GM23338 (cell line): ENCODE data around the gene CELF4. TPM values are rescaled to one million over a fixed set of nuclear protein-coding genes. Genes with fewer than 3 reads are reported as not detected.

Experiments
- ATAC-seq: fragments of 200-7000 bp; cut with Tn5 transposase; 3 replicates; pipeline ENCODE4 v1.9.1; 2020
- DNase-seq: peaks from one replicate; pipeline ENCODE4 v3.0.0-alpha.2; 2015; ENCODE audit warnings: low spot score
- H2AFZ ChIP-seq: fragments of 200-600 bp; sonication (generic); 2 replicates; pipeline ENCODE4 v1.8.0; 2016; ENCODE audit warnings: antibody characterized with exemption, mild to moderate bottlenecking, moderate library complexity
- H3F3A ChIP-seq: fragments of 200-600 bp; sonication (generic); replicated peaks from 2 replicates; pipeline ENCODE4 v1.8.0; 2017; ENCODE audit warnings: antibody characterized with exemption, mixed run types, low read depth
- H3K27ac ChIP-seq: fragments of 200-600 bp; sonication (generic); 2 replicates; pipeline ENCODE4 v1.6.1; 2016; ENCODE audit warnings: low read depth
- H3K27me3 ChIP-seq: fragments of 200-600 bp; sonication (generic); 2 replicates; pipeline ENCODE4 v1.8.0; 2016; ENCODE audit warnings: mild to moderate bottlenecking, mixed run types, moderate library complexity; ENCODE audit not compliant: insufficient read depth
- H3K36me3 ChIP-seq: fragments of 200-600 bp; sonication (generic); 2 replicates; pipeline ENCODE4 v1.8.0; 2016; ENCODE audit warnings: mild to moderate bottlenecking; ENCODE audit not compliant: insufficient read depth
- H3K4me1 ChIP-seq: fragments of 200-600 bp; sonication (generic); 2 replicates; pipeline ENCODE4 v1.8.0; 2016; ENCODE audit warnings: mild to moderate bottlenecking, moderate library complexity; ENCODE audit not compliant: insufficient read depth
- H3K4me2 ChIP-seq: fragments of 200-600 bp; sonication (generic); 2 replicates; pipeline ENCODE4 v1.7.1; 2017; ENCODE audit warnings: mixed run types
- H3K4me3 ChIP-seq: fragments of 200-600 bp; sonication (generic); 2 replicates; pipeline ENCODE4 v1.6.1; 2016; ENCODE audit warnings: mixed run types
- H3K79me2 ChIP-seq: fragments of 200-600 bp; sonication (generic); replicated peaks from 2 replicates; pipeline ENCODE4 v1.8.0; 2017; ENCODE audit warnings: mild to moderate bottlenecking; ENCODE audit not compliant: insufficient read depth
- H3K9me2 ChIP-seq: fragments of 200-600 bp; sonication (generic); 2 replicates; pipeline ENCODE4 v1.8.0; 2017; ENCODE audit not compliant: insufficient read depth
- H4K20me1 ChIP-seq: fragments of 200-600 bp; sonication (generic); replicated peaks from 2 replicates; pipeline ENCODE4 v1.8.0; 2017; ENCODE audit warnings: mild to moderate bottlenecking; ENCODE audit not compliant: insufficient read depth
- H3K27ac Mint-ChIP-seq: 2 replicates; pipeline ENCODE4 v1.8.0; 2020; ENCODE audit warnings: inconsistent platforms, mild to moderate bottlenecking, moderate library complexity, mixed read lengths
- H3K27me3 Mint-ChIP-seq: 3 replicates; pipeline ENCODE4 v1.8.0; 2022; ENCODE audit warnings: low read depth, mild to moderate bottlenecking, moderate library complexity, mixed read lengths, inconsistent platforms; ENCODE audit not compliant: insufficient read depth, poor library complexity
- H3K36me3 Mint-ChIP-seq: 3 replicates; pipeline ENCODE4 v1.8.0; 2021; ENCODE audit warnings: low read depth, mild to moderate bottlenecking, inconsistent platforms, moderate library complexity, mixed read lengths
- H3K4me1 Mint-ChIP-seq: 3 replicates; pipeline ENCODE4 v1.8.0; 2020; ENCODE audit warnings: mild to moderate bottlenecking, inconsistent platforms, mixed read lengths
- H3K4me3 Mint-ChIP-seq: 3 replicates; pipeline ENCODE4 v1.8.0; 2021; ENCODE audit warnings: moderate library complexity, mild to moderate bottlenecking, inconsistent platforms, mixed read lengths
- H3K9me3 Mint-ChIP-seq: 3 replicates; pipeline ENCODE4 v1.8.0; 2020; ENCODE audit warnings: moderate library complexity, mild to moderate bottlenecking, inconsistent platforms, mixed read lengths
- CREB1 ChIP-seq: fragments of 250-450 bp; sonication (Bioruptor Pico); IDR thresholded peaks from 2 replicates; pipeline ENCODE4 v1.5.0; 2020; ENCODE audit warnings: low read depth, mild to moderate bottlenecking, moderate library complexity
- EZH2phosphoT487 ChIP-seq: fragments of 200-600 bp; sonication (generic); IDR thresholded peaks from one replicate; pipeline ENCODE4 v1.8.1; 2018; ENCODE audit warnings: antibody characterized with exemption; ENCODE audit not compliant: unreplicated experiment
- JUNB ChIP-seq: IDR thresholded peaks from one replicate; pipeline ENCODE4 v1.6.1; 2016; ENCODE audit warnings: antibody characterized with exemption; ENCODE audit not compliant: unreplicated experiment
- POLR2AphosphoS5 ChIP-seq: IDR thresholded peaks from 2 replicates; pipeline ENCODE4 v1.6.1; 2016; ENCODE audit warnings: antibody characterized with exemption, low read depth
- STAT1 ChIP-seq: IDR thresholded peaks from one replicate; pipeline ENCODE4 v1.6.1; 2016; ENCODE audit warnings: antibody characterized with exemption; ENCODE audit not compliant: unreplicated experiment
- ZNF331 ChIP-seq: fragments of 250-450 bp; sonication (Bioruptor Pico); IDR thresholded peaks from 2 replicates; pipeline ENCODE4 v1.5.0; 2020; ENCODE audit warnings: low read depth, mild to moderate bottlenecking, moderate library complexity
- polyA plus RNA-seq: library from polyadenylated mRNA; unstranded; fragments of >200 nt; fragmentation: Nextera tagmentation; extraction: Ambion mirVana; gene quantifications from 2 replicates; pipeline ENCODE4 v1.2.1, GENCODE V29; 2016
- total RNA-seq: library from RNA; depleted of rRNA; stranded (reverse); fragments of >200 nt; shearing (Covaris generic); gene quantifications from 2 replicates; pipeline ENCODE4 v1.2.3, GENCODE V29; 2014
- TF ChIP-seq, protein P1 (sequence below), 2 experiments: fragments of 200-600 bp in 1 of 2; sonication (generic) in 1 of 2; conservative IDR thresholded peaks; 2 replicates each; pipeline versions ENCODE4 v1.5.1 to v1.6.1; 2016 to 2017; ENCODE audit warnings: antibody characterized with exemption in 2 of 2, low read depth in 2 of 2, mild to moderate bottlenecking in 2 of 2, moderate library complexity in 1 of 2
- TF ChIP-seq, protein P2 (sequence below): IDR thresholded peaks from one replicate; pipeline ENCODE4 v1.6.1; 2018; ENCODE audit warnings: antibody characterized with exemption; ENCODE audit not compliant: unreplicated experiment

CELF4 gene
- total and polyA plus RNA-seq, 2 experiments from 2014 or later: 2.6 to 6.7 TPM

DNA sequence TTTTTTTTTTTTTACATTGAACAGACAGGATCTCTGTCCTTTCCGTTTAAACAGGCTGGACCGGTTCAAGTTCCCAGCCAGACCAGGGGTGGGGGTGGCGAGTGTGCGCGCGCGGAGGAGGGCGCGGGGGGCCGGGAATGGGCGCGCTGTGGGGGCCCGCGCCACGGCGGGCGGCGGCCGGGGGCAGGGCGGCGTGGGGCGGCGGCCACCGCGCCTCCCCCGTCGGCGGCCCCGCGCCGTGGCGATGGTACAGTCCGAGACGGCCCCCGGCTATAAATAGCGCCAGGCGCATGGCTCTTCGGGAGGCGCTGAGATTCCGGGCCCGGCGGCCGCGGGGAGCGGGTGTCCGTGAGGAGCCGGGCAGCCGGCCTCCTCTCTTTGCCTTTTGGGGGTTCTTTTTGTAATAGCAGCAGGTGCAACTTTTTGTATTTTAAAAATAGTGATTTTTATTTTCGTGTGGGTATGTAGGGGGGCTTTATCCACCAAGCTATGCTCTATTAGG, 430 bp upstream of the CELF4 start:
- H3K27ac Mint-ChIP-seq: peak overlapping the region; percentile 72; the same call in 1 of the 2 replicates
- Histone ChIP-seq H3K4me2 (peak overlapping the region; percentile 99), H3K36me3 (no peaks in the 10 kb centered on the region), H3K9me2 (no peaks in the 10 kb centered on the region), H2AFZ (peak overlapping the region; percentile 98), H3F3A (no peaks in the 10 kb centered on the region), H3K79me2 (no peaks in the 10 kb centered on the region), H3K27me3 (peaks cover 96% of the 10 kb centered on the region), H4K20me1 (no peaks in the 10 kb centered on the region; the same call in 1 of the 2 replicates), H3K4me1 (peaks cover 30% of the 10 kb centered on the region), H3K27ac (no peak overlapping the region), H3K4me3 (peak overlapping the region; percentile 87)
- H3K36me3 Mint-ChIP-seq: no peaks in the 10 kb centered on the region
- H3K9me3 Mint-ChIP-seq: no peaks in the 10 kb centered on the region; the same call in 2 of the 3 replicates
- peaks cover 69% of the 10 kb centered on the region for H3K27me3 Mint-ChIP-seq
- DNase-seq (peak; percentile 77), ATAC-seq (peak; percentile 14; the same call in 2 of the 3 replicates)
- peaks cover 39% of the 10 kb centered on the region for H3K4me1 Mint-ChIP-seq
- H3K4me3 Mint-ChIP-seq: peak overlapping the region; percentile 90
- TF ChIP-seq STAT1 (no peak), POLR2AphosphoS5 (peak; percentile 56), JUNB (no peak), CREB1 (CRISPR knock-in tag) (no peak)
- TF ChIP-seq, protein P1, sequence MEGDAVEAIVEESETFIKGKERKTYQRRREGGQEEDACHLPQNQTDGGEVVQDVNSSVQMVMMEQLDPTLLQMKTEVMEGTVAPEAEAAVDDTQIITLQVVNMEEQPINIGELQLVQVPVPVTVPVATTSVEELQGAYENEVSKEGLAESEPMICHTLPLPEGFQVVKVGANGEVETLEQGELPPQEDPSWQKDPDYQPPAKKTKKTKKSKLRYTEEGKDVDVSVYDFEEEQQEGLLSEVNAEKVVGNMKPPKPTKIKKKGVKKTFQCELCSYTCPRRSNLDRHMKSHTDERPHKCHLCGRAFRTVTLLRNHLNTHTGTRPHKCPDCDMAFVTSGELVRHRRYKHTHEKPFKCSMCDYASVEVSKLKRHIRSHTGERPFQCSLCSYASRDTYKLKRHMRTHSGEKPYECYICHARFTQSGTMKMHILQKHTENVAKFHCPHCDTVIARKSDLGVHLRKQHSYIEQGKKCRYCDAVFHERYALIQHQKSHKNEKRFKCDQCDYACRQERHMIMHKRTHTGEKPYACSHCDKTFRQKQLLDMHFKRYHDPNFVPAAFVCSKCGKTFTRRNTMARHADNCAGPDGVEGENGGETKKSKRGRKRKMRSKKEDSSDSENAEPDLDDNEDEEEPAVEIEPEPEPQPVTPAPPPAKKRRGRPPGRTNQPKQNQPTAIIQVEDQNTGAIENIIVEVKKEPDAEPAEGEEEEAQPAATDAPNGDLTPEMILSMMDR (conservative IDR thresholded peaks at IDR 0.05; ENCODE audit: low read depth in 2 of 2): no peak

DNA sequence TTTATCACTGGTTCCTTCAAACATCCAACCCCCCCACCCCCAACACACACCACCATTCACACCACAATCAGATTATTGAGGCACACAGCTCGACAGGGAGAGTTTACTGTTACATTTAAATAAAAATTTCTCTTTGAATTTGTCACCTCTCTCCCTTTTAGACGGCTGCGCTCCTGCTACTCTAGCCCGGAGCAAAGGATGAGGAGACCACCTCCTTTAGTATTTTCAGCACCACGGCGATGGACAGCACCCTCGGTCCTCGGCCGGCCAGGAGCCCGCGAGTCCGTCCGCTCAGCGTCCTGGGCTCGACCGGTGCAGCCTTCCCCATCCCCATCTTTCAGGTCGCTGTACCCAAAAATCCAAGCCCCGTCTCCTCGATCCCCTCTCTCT, 892 bp downstream of the CELF4 start:
- no peaks in the 10 kb centered on the region; the same call in 2 of the 3 replicates for H3K9me3 Mint-ChIP-seq
- H3K36me3 ChIP-seq: no peaks in the 10 kb centered on the region
- H3K4me1 ChIP-seq: peaks cover 37% of the 10 kb centered on the region
- no peaks in the 10 kb centered on the region for H3K79me2 ChIP-seq
- no peak overlapping the region for H3K27ac ChIP-seq
- peak overlapping the region; percentile 99 for H3K4me2 ChIP-seq
- peaks cover 40% of the 10 kb centered on the region for H3K4me1 Mint-ChIP-seq
- H3K9me2 ChIP-seq: no peaks in the 10 kb centered on the region
- H3F3A ChIP-seq: no peaks in the 10 kb centered on the region
- peaks cover 63% of the 10 kb centered on the region for H3K27me3 Mint-ChIP-seq
- ATAC-seq (peak; percentile 70), DNase-seq (peak; percentile 95)
- H3K27me3 ChIP-seq: peaks cover 90% of the 10 kb centered on the region
- no peaks in the 10 kb centered on the region; the same call in 1 of the 2 replicates for H4K20me1 ChIP-seq
- TF ChIP-seq EZH2phosphoT487: no peak
- no peak for TF ChIP-seq CREB1 (CRISPR knock-in tag)
- TF ChIP-seq ZNF331 (CRISPR knock-in tag): no peak
- TF ChIP-seq, protein P2, sequence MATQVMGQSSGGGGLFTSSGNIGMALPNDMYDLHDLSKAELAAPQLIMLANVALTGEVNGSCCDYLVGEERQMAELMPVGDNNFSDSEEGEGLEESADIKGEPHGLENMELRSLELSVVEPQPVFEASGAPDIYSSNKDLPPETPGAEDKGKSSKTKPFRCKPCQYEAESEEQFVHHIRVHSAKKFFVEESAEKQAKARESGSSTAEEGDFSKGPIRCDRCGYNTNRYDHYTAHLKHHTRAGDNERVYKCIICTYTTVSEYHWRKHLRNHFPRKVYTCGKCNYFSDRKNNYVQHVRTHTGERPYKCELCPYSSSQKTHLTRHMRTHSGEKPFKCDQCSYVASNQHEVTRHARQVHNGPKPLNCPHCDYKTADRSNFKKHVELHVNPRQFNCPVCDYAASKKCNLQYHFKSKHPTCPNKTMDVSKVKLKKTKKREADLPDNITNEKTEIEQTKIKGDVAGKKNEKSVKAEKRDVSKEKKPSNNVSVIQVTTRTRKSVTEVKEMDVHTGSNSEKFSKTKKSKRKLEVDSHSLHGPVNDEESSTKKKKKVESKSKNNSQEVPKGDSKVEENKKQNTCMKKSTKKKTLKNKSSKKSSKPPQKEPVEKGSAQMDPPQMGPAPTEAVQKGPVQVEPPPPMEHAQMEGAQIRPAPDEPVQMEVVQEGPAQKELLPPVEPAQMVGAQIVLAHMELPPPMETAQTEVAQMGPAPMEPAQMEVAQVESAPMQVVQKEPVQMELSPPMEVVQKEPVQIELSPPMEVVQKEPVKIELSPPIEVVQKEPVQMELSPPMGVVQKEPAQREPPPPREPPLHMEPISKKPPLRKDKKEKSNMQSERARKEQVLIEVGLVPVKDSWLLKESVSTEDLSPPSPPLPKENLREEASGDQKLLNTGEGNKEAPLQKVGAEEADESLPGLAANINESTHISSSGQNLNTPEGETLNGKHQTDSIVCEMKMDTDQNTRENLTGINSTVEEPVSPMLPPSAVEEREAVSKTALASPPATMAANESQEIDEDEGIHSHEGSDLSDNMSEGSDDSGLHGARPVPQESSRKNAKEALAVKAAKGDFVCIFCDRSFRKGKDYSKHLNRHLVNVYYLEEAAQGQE: peak; percentile 90
- H3K27ac Mint-ChIP-seq: no peak overlapping the region
- peak overlapping the region; percentile 87 for H3K4me3 ChIP-seq
- H3K4me3 Mint-ChIP-seq: peak overlapping the region; percentile 90
- peak overlapping the region; percentile 98; the same call in 1 of the 2 replicates for H2AFZ ChIP-seq
- no peaks in the 10 kb centered on the region for H3K36me3 Mint-ChIP-seq
